HG03469 (cell line): ENCODE results near the gene ATP6V0B.

Source experiments
- ATAC-seq: cut with Tn5 transposase; IDR thresholded peaks from one replicate; pipeline ENCODE4 v1.9.1; 2021; ENCODE audit warnings: mild to moderate bottlenecking, moderate library complexity, moderate number of reproducible peaks; ENCODE audit not compliant: unreplicated experiment

The ATP6V0B gene

DNA sequence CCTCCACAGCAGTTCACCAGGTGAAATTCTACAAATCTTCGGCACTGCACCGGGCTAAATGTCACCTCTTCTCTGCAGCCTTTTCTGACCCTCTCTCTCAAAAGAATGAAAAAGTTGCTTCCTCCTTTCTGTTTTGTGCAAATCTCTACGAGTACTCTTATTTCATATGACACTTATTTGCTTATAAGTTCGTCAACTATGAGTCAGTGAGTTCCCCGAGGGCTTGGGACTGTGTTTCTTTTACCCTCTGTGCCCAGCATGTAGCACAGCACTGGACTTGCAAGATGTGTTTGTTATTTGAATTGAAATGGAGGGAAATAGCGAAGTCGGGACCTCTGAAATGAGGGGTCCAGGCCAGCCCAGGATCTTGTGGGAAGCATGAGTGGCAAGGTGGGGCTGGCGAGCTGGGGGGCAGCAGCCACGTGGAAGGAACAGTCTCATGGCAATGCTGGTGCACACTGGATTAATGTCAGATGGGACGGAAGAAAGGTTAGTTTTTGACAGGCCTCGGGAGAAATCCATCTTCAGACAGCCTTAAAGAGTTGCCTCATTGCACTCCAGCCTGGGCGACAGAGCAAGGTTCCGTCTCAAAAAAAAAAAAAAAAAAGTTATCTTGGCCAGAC is 50.3 kb downstream of the ATP6V0B start:
- no peak for ATAC-seq

DNA sequence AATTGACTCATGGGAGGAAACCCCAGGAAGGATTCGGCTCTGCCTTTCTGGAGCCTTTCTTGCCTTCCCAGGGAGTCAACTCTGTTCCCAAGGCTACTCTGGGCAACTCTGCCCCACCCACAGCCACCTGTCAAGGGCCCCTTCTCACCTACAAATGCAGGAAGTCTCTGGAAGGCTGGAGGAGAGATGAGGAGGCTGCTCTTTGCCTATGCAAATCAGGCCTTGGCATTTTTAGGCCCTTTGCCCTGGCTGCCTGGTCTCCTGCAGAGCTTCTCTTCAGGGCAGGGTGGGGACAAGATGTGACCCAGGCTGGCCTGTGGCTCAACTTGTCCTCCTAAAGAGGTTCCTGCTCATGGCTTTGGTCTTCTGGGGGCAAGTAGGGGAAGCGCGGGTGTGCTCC is 51.1 kb downstream of the ATP6V0B start:
- ATAC-seq = no peak

DNA sequence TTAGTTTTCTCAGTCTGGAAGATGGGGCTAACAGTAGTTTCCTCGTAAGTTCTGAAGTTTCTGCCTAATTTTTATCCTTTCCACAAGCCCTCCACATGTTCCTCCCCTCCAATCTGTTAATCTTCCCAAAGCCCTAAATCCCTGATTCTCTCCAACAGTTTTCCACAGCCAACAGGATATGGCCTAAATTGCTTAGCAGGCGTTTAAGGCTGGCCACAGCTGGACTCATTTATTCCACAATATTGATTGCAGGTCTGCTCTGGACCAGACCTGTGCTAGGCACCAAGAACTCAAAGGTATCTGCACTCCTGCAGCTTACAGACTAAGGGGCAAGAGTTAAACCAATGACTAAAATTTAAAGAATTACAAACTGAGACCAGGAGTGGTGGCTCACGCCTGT is 52.6 kb downstream of the ATP6V0B start:
- no peak for ATAC-seq
